Dermis blood vessel endothelial cell (primary cell): ENCODE measurements around the gene TPPP. TPM values are rescaled to one million over a fixed set of nuclear protein-coding genes. Genes with fewer than 3 reads are reported as not detected.
"Not testable (repeated sequence)": the region's sequence is repeated elsewhere in the genome, so short reads cannot be mapped to it uniquely, and the experiment has no call there.

Source experiments
- DNase-seq: peaks from one replicate; pipeline ENCODE4 v3.0.0; 2010
- total RNA-seq: library from RNA; depleted of rRNA; stranded (reverse); fragments of >200 nt; gene quantifications from 2 replicates; pipeline ENCODE4 v1.2.3, GENCODE V29; 2014

TPPP gene
- total RNA-seq, 1 donor from 2014 or later, result under 0.01 TPM

GRCh38 chr5:644971-645370 is 48.2 kb downstream of the TPPP start:
- no peak for DNase-seq

- DNase-seq, result no peak
Measured at GRCh38 chr5:644509-644908, 48.6 kb downstream of the TPPP start.

- no peak for DNase-seq
Measured at GRCh38 chr5:643811-644271, 49.3 kb downstream of the TPPP start.

- DNase-seq, result no peak
Measured at GRCh38 chr5:643351-643801, 49.8 kb downstream of the TPPP start.

- DNase-seq, result no peak
Measured at GRCh38 chr5:642481-642880, 50.7 kb downstream of the TPPP start.

- DNase-seq, result no peak
Measured at GRCh38 chr5:641331-641765, 51.8 kb downstream of the TPPP start.

- no peak for DNase-seq
Measured at GRCh38 chr5:640461-641330, 52.5 kb downstream of the TPPP start.

GRCh38 chr5:639584-640213 is 53.5 kb downstream of the TPPP start:
- DNase-seq, result no peak

- no peak for DNase-seq
Measured at GRCh38 chr5:639253-639530, 54.0 kb downstream of the TPPP start.

- DNase-seq, result no peak
Measured at GRCh38 chr5:638501-639252, 54.5 kb downstream of the TPPP start.

- no peak for DNase-seq
Measured at GRCh38 chr5:637581-638450, 55.3 kb downstream of the TPPP start.

- no peak for DNase-seq
Measured at GRCh38 chr5:636951-637350, 56.2 kb downstream of the TPPP start.

- no peak for DNase-seq
Measured at GRCh38 chr5:635306-636055, 57.7 kb downstream of the TPPP start.

GRCh38 chr5:634191-634590 is 59.0 kb downstream of the TPPP start:
- no peak for DNase-seq

- peak; percentile 18 for DNase-seq
Measured at GRCh38 chr5:633501-633955, 59.6 kb downstream of the TPPP start.

GRCh38 chr5:628351-629205 is 64.6 kb downstream of the TPPP start:
- DNase-seq, result not testable (repeated sequence)

- no peak for DNase-seq
Measured at GRCh38 chr5:627840-628239, 65.3 kb downstream of the TPPP start.

GRCh38 chr5:626850-627249 is 66.3 kb downstream of the TPPP start:
- DNase-seq, result no peak

GRCh38 chr5:625516-625915 is 67.6 kb downstream of the TPPP start:
- DNase-seq, result no peak

- DNase-seq, result peak; percentile 4
Measured at GRCh38 chr5:624951-625230, 68.3 kb downstream of the TPPP start.
